H1 (cell line): ENCODE data around the gene TMEM255B. TPM values are rescaled to one million over a fixed set of nuclear protein-coding genes. Genes with fewer than 3 reads are reported as not detected.

Source experiments
- CREB1 ChIP-seq: IDR thresholded peaks from 2 replicates; pipeline ENCODE4 v1.6.1; 2012; ENCODE audit warnings: inconsistent platforms
- JUND ChIP-seq: IDR thresholded peaks from 2 replicates; pipeline ENCODE4 v1.6.1; 2011; ENCODE audit warnings: mild to moderate bottlenecking, improper control_type of control experiment, low read length
- KDM1A ChIP-seq: fragments of 200-600, 300-600 bp; sonication (generic); IDR thresholded peaks from 2 replicates; pipeline ENCODE4 v1.7.1; 2016; ENCODE audit warnings: mild to moderate bottlenecking, low read length, borderline replicate concordance
- POU5F1 ChIP-seq: IDR thresholded peaks from 2 replicates; pipeline ENCODE4 v1.6.1; 2011; ENCODE audit warnings: low read depth, mild to moderate bottlenecking, low read length, moderate library complexity
- RXRA ChIP-seq: IDR thresholded peaks from 2 replicates; pipeline ENCODE4 v1.6.1; 2011; ENCODE audit warnings: low read depth, mild to moderate bottlenecking, low read length, moderate library complexity; ENCODE audit not compliant: insufficient read depth
- polyA plus RNA-seq, 7 experiments: library from polyadenylated mRNA; depleted of rRNA in 3 of 7; stranded (reverse) in 5 of 7; unstranded in 2 of 7; fragments of >200 nt in 5 of 7; fragments of 200-250 nt in 2 of 7; gene quantifications; 1 replicate in 5 of 7; 2 replicates in 1 of 7; 4 replicates in 1 of 7; pipeline versions ENCODE4 v1.2.1 to v1.2.3, GENCODE V29; 2011 to 2013; ENCODE audit warnings: missing spikeins in 2 of 7, mixed read lengths in 2 of 7
- total RNA-seq: library from RNA; stranded (reverse); fragmentation: NEBNext Ultra II Directional; extraction: Animal tissue kit (Norgen Biotek cat#: 25700); gene quantifications from 2 replicates; pipeline ENCODE4 v1.2.1, GENCODE V29; 2021

The TMEM255B gene
- total and polyA plus RNA-seq, 2 of the 8 experiments (the other 6 are each of a cell fraction or from before 2014, with no cell fraction given), result 3.4 to 4.4 TPM

DNA sequence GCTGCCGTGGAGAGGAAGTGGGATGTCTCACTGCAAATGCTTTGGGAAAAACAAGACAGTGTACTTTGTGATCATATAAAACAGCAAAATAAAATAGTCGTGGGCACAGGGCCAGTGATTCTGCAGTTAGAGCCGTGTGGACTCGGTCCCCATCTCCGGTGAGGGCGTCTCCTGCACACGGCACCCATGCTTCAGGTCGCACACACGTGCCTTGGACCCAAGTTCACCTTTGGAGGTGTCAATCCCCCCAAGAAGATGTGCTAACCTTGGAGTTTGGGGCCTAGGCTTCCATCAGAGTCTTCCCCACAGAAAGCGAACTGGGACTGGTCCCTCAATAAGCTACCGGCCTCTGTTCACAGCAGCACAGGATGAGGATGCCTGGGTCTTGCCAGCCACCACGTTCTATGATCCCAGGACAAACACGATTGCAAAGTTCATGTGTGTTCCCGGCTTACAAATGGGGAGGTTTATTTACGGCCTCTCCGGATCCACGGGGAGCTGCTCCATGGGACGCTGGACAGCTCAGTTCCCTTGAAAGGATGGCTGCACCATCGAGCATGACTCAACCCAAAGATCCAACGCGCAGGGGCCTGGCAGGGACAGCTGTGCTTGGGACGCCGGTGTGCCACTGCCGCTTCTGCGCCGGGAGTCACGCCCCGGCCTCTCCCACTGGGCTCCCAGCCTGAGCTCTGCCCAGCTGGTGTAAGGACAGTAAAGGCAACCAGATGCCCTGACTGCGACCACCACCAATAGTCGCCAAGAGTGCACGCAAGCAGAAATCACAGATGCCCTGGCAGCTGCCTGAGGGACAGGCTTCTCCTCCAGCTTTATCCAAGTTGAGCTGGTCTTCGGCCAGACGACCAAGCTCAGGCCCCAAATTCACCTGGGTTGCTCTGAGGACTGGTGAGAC lies 96.2 kb downstream of the TMEM255B start (continued):
- TF ChIP-seq POU5F1 (no peak), KDM1A (no peak), CREB1 (no peak), JUND (no peak), RXRA (no peak)
